Raji (cell line): Measurements from ENCODE around the gene HSPA4.

Experiments
- POLR2A ChIP-seq: IDR thresholded peaks from 2 replicates; pipeline ENCODE4 v1.6.1; 2011; ENCODE audit warnings: low read depth, low read length, control low read depth; ENCODE audit not compliant: insufficient read depth

The HSPA4 gene

DNA sequence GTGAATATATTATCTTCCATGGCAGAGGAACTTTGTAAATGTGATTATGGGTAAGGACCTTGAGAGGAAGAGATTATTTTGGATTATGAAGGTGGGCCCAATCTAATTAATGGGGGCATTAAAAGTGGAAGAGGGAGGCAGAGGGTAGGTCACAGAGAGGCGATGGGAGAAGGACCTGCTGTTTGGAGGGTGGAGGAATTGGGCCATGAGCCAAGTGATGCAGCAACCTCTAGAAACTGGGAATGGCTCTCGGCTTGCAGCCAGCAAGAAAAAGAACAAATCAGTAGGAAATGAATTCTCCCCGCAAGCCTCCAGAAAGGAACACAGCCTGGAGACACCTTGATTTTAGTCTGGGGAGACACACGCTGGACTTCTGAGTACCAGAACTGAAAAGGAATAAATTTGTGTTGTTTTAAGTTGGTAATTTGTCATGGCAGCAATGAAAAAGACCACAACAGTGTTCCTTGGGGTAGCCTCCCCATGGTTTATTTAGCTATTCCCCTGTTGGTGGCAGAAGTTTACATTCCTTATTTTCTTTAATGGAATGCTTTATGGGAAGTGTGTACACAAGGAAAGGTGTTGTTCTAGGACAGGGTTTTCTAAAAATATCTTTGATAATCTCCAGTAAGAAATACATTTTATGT, 103.6 kb downstream of the HSPA4 start:
- no peak for TF ChIP-seq POLR2A
